Measurements from ENCODE around the gene SH3BP4.

SH3BP4 gene

GRCh38 chr2:235024931-235025773 lies 73.3 kb downstream of the SH3BP4 start:
- Histone ChIP-seq H3K36me3 (ENCODE audit: insufficient read depth, low read length) (no peaks in the 10 kb centered on the region), H3K9ac (ENCODE audit: insufficient read length) (no peak overlapping the region), H3K9me3 (ENCODE audit: low read depth, low read length) (no peaks in the 10 kb centered on the region), H3K4me3 (no peak overlapping the region), H3K27ac (no peak overlapping the region)
- DNase-seq (ENCODE audit: low read depth, low spot score): no peak
- TF ChIP-seq POLR2AphosphoS5 (IDR thresholded peaks at IDR 0.05; ENCODE audit: borderline replicate concordance, low read depth, low read length) (no peak), EZH2 (IDR thresholded peaks at IDR 0.05) (no peak), FOXP2 (optimal IDR thresholded peaks at IDR 0.05; ENCODE audit: control extremely low read depth, extremely low read length, insufficient read depth) (no peak)

DNA sequence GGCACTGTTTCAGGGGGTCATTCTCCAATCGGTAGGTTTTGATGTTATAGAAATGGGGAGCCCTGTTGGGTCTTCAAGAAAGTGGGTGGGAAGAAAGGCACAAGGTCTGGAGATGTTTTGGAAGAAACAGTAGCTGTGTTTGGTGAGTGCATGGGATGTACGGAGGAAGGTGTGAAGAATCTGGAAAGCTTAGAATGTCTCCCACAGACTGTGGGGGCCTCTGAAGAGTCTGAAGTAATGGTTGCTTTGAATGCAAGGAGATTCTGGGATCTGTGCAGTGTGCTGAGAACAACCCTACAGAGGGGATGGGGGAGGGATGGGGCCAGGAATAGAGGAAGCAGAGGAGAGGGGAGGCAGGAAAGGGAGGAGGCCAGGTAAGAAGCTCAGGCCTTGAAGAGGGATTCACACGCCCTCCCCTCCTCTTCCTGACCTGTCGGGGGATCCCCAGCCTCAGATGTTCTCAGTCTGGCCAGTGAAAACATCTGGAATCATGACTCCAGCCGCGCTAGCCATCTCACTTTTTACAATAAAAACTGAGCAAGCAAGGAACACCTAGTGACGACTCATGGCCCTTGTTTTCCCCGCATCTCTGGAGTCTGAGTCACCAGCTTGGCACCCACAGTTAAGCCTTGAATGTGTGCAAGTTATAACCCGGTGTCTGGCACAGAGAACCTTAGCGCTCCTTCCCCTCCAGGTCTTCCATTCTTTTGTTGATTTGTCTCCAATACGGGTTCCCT lies 74.2 kb downstream of the SH3BP4 start:
- Histone ChIP-seq H3K9ac (ENCODE audit: insufficient read length) (no peak overlapping the region), H3K9me3 (ENCODE audit: low read depth, low read length) (no peaks in the 10 kb centered on the region), H3K27ac (no peak overlapping the region), H3K36me3 (ENCODE audit: insufficient read depth, low read length) (no peaks in the 10 kb centered on the region), H3K4me3 (no peak overlapping the region)
- TF ChIP-seq FOXP2 (optimal IDR thresholded peaks at IDR 0.05; ENCODE audit: control extremely low read depth, extremely low read length, insufficient read depth) (no peak), POLR2AphosphoS5 (IDR thresholded peaks at IDR 0.05; ENCODE audit: borderline replicate concordance, low read depth, low read length) (no peak), EZH2 (IDR thresholded peaks at IDR 0.05) (no peak)
- DNase-seq (ENCODE audit: low read depth, low spot score): no peak

- no peak overlapping the region for H3K9ac ChIP-seq (ENCODE audit: insufficient read length)
- no peaks in the 10 kb centered on the region for H3K9me3 ChIP-seq (ENCODE audit: low read depth, low read length)
- no peak for DNase-seq (ENCODE audit: low read depth, low spot score)
- H3K27ac ChIP-seq: no peak overlapping the region
- H3K36me3 ChIP-seq (ENCODE audit: insufficient read depth, low read length): no peaks in the 10 kb centered on the region
- TF ChIP-seq POLR2AphosphoS5 (IDR thresholded peaks at IDR 0.05; ENCODE audit: borderline replicate concordance, low read depth, low read length) (no peak), EZH2 (IDR thresholded peaks at IDR 0.05) (no peak), FOXP2 (optimal IDR thresholded peaks at IDR 0.05; ENCODE audit: control extremely low read depth, extremely low read length, insufficient read depth) (no peak)
- H3K4me3 ChIP-seq: no peak overlapping the region
Observed at GRCh38 chr2:235026649-235027557, 75.1 kb downstream of the SH3BP4 start.

DNA sequence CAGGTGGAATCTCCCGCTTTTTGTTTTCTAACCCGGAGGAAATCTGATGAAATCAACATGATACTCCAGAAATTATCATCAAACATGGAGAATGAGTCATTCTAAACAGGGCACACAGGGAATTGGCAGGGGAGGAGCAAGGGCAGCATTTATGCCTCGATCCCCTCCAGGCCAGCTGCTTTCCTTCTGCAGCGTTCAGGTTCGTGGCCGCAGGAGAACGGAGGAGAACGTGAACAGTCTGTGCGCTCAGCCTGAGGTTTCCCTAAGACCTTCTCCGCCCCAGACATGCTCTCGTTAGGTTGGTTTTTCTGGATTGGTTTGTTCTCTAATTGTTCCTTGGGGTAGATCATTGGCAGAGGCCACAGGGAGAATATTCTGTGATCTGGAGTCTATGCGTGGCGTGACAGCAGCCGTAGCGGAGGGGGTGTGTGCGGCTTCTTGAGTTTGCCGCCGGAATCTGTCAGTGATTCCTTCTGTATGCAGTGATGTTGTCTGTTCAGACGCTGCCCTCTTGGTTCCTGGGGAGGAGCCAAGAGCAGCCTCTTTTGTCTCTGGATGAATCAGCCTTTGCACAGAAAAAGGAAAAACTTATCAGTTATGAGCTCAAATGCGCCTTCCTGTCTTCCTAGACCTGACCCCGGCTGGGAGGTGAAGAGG lies 75.9 kb downstream of the SH3BP4 start:
- no peak overlapping the region for H3K4me3 ChIP-seq
- H3K9ac ChIP-seq (ENCODE audit: insufficient read length): no peak overlapping the region
- H3K27ac ChIP-seq: no peak overlapping the region
- no peak for DNase-seq (ENCODE audit: low read depth, low spot score)
- H3K36me3 ChIP-seq (ENCODE audit: insufficient read depth, low read length): no peaks in the 10 kb centered on the region
- no peak for TF ChIP-seq EZH2 (IDR thresholded peaks at IDR 0.05)
- no peak for TF ChIP-seq POLR2AphosphoS5 (IDR thresholded peaks at IDR 0.05; ENCODE audit: borderline replicate concordance, low read depth, low read length)
- no peak for TF ChIP-seq FOXP2 (optimal IDR thresholded peaks at IDR 0.05; ENCODE audit: control extremely low read depth, extremely low read length, insufficient read depth)
- no peaks in the 10 kb centered on the region for H3K9me3 ChIP-seq (ENCODE audit: low read depth, low read length)

DNA sequence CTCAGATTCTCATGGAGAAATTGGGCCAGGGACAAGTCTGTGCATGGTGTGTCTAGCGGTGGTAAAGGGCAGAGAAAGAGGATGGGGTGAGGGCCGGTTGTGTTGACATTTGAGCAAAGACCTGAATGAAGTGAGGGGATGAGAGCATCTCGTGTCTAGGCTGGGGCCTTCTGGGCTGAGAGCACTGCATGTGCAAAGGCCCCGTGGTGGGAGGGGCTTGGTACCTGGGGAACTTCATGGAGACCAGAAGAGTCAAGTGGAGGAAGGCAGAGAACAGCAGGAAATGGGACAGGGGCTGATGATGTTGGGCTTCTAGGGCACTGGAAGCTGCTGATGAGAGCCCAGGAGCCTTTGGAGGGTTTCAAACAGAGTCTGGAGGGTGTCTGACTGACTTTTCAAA lies 76.8 kb downstream of the SH3BP4 start:
- no peak for DNase-seq (ENCODE audit: low read depth, low spot score)
- no peak for TF ChIP-seq EZH2 (IDR thresholded peaks at IDR 0.05)
- no peak for TF ChIP-seq POLR2AphosphoS5 (IDR thresholded peaks at IDR 0.05; ENCODE audit: borderline replicate concordance, low read depth, low read length)
- no peak for TF ChIP-seq FOXP2 (optimal IDR thresholded peaks at IDR 0.05; ENCODE audit: control extremely low read depth, extremely low read length, insufficient read depth)
- H3K4me3 ChIP-seq: no peak overlapping the region
- no peaks in the 10 kb centered on the region for H3K36me3 ChIP-seq (ENCODE audit: insufficient read depth, low read length)
- no peaks in the 10 kb centered on the region for H3K9me3 ChIP-seq (ENCODE audit: low read depth, low read length)
- no peak overlapping the region for H3K27ac ChIP-seq
- H3K9ac ChIP-seq (ENCODE audit: insufficient read length): no peak overlapping the region

GRCh38 chr2:235029054-235029453 lies 77.2 kb downstream of the SH3BP4 start:
- TF ChIP-seq FOXP2 (optimal IDR thresholded peaks at IDR 0.05; ENCODE audit: control extremely low read depth, extremely low read length, insufficient read depth): no peak
- TF ChIP-seq POLR2AphosphoS5 (IDR thresholded peaks at IDR 0.05; ENCODE audit: borderline replicate concordance, low read depth, low read length): no peak
- TF ChIP-seq EZH2 (IDR thresholded peaks at IDR 0.05): no peak
- Histone ChIP-seq H3K4me3 (no peak overlapping the region), H3K9ac (ENCODE audit: insufficient read length) (no peak overlapping the region), H3K9me3 (ENCODE audit: low read depth, low read length) (no peaks in the 10 kb centered on the region), H3K27ac (no peak overlapping the region), H3K36me3 (ENCODE audit: insufficient read depth, low read length) (no peaks in the 10 kb centered on the region)
- DNase-seq (ENCODE audit: low read depth, low spot score): no peak

- Histone ChIP-seq H3K9me3 (ENCODE audit: low read depth, low read length) (no peaks in the 10 kb centered on the region), H3K9ac (ENCODE audit: insufficient read length) (no peak overlapping the region), H3K27ac (no peak overlapping the region), H3K36me3 (ENCODE audit: insufficient read depth, low read length) (no peaks in the 10 kb centered on the region), H3K4me3 (no peak overlapping the region)
- no peak for DNase-seq (ENCODE audit: low read depth, low spot score)
- TF ChIP-seq FOXP2 (optimal IDR thresholded peaks at IDR 0.05; ENCODE audit: control extremely low read depth, extremely low read length, insufficient read depth) (no peak), POLR2AphosphoS5 (IDR thresholded peaks at IDR 0.05; ENCODE audit: borderline replicate concordance, low read depth, low read length) (no peak), EZH2 (IDR thresholded peaks at IDR 0.05) (no peak)
Observed at GRCh38 chr2:235030126-235030525, 78.3 kb downstream of the SH3BP4 start.
